Thymus (tissue), 11 donors: ENCODE measurements around the gene FRMD4A. TPM values are rescaled to one million over a fixed set of nuclear protein-coding genes. Genes with fewer than 3 reads are reported as not detected.

Experiments used
- DNase-seq, 9 donors: peaks; one replicate each; pipeline ENCODE4 v3.0.0-alpha.2; 2013; ENCODE audit warnings: low spot score in 9 of 9, low read depth in 6 of 9, missing footprints in 1 of 9
- H3K27ac ChIP-seq, 2 donors: one replicate each; pipeline ENCODE4 v1.5.1; 2013; ENCODE audit warnings: control low read depth in 1 of 2, low read depth in 1 of 2, low read length in 1 of 2, mild to moderate bottlenecking in 1 of 2, moderate library complexity in 1 of 2
- H3K27me3 ChIP-seq, 2 donors: one replicate each; pipeline ENCODE4 v1.5.1; 2013; ENCODE audit warnings: low read length in 1 of 2; ENCODE audit not compliant: control insufficient read depth in 2 of 2, insufficient read depth in 1 of 2
- H3K36me3 ChIP-seq, 2 donors: one replicate each; pipeline ENCODE4 v1.5.1; 2013; ENCODE audit warnings: low read length in 1 of 2, mild to moderate bottlenecking in 1 of 2, moderate library complexity in 1 of 2; ENCODE audit not compliant: control insufficient read depth in 2 of 2, insufficient read depth in 2 of 2
- H3K4me1 ChIP-seq, 2 donors: one replicate each; pipeline ENCODE4 v1.5.1; 2013; ENCODE audit warnings: low read length in 2 of 2; ENCODE audit not compliant: control insufficient read depth in 2 of 2, insufficient read depth in 2 of 2
- H3K4me3 ChIP-seq, 2 donors: one replicate each; pipeline ENCODE4 v1.5.1; 2013; ENCODE audit warnings: low read length in 2 of 2, control low read depth in 1 of 2, mild to moderate bottlenecking in 1 of 2
- H3K9me3 ChIP-seq, 2 donors: one replicate each; pipeline ENCODE4 v1.5.1; 2013; ENCODE audit warnings: low read length in 1 of 2, mild to moderate bottlenecking in 1 of 2; ENCODE audit not compliant: control insufficient read depth in 2 of 2, insufficient read depth in 1 of 2
- WGBS: extraction: QIAGEN DNeasy Blood & Tissue Kit; methylation state at CpG from one replicate; pipeline ENCODE4 v1.1.7; 2013; 5-methylcytosine and 5-hydroxymethylcytosine counted together
- polyA plus RNA-seq: library from polyadenylated mRNA; stranded (reverse); fragments of 200-250 nt; gene quantifications from one replicate; pipeline ENCODE4 v1.2.3, GENCODE V29; 2013
- total RNA-seq: library from RNA; stranded (reverse); fragments of 120-200 nt; gene quantifications from one replicate; pipeline ENCODE4 v1.2.4, GENCODE V29; 2013
- donor health status: healthy.

FRMD4A gene
- total and polyA plus RNA-seq, 2 donors: 13.3 to 16.2 TPM

DNA sequence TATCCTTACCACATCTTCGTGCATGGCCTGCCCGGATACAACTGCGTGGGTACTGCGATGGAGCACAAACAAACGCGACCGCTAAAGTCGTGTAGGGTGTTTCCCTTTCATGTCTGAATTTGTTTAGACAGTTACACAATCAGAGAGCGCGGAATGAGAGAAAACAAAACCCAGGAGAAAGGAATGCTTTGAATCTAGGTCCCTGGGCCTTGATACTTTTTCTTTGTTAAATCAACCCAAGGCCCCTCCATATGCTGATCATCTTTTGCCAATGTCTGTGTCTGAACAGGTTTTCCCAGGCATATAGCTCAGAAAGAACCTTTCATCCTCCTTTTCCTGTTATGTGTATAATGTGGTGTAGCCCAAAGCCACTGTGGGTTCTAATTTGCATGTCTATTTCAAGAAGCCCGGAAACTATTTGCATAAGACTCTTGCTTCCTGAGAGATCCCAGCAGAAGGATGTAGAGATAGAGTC, 145.8 kb downstream of the FRMD4A start:
- WGBS: 76% methylated on average over 11 of the region's 11 CpGs
- Histone ChIP-seq H3K4me1 (peaks cover 4 to 14% of the 10 kb centered on the region in 2 donors), H3K9me3 (no peaks in the 10 kb centered on the region), H3K36me3 (no peaks in the 10 kb centered on the region), H3K27ac (peak overlapping the region; percentile 53 to 71), H3K4me3 (no peak overlapping the region), H3K27me3 (peaks cover 4 to 36% of the 10 kb centered on the region in 2 donors)
- peak; percentile 40 to 88 (median 52) for DNase-seq

DNA sequence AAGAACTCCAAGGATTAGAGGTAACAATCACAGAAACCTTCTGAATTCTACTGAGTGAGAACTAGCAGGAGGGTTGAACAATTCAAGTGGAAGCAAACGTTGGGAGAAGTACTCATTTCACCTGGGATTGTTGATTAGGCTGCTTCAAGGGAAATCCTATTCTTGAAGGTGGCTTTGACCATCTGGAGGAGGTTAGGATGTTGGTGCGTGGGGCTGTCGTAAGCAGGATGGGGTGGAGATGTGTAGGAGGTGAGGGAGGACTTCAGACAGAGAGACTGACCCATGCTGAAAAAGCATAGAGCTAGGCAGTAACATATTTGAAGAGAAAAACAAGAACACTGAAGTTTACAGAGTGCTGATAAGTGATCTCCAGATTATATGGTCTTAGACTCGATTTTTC, 147.9 kb downstream of the FRMD4A start:
- H3K9me3 ChIP-seq: no peaks in the 10 kb centered on the region
- H3K27me3 ChIP-seq: peaks cover 4 to 43% of the 10 kb centered on the region in 2 donors
- no peak overlapping the region for H3K4me3 ChIP-seq
- no peak for DNase-seq
- peaks cover 4 to 14% of the 10 kb centered on the region in 2 donors for H3K4me1 ChIP-seq
- H3K27ac ChIP-seq: no peak overlapping the region
- WGBS: 90% methylated on average over 4 of the region's 4 CpGs
- H3K36me3 ChIP-seq: no peaks in the 10 kb centered on the region

DNA sequence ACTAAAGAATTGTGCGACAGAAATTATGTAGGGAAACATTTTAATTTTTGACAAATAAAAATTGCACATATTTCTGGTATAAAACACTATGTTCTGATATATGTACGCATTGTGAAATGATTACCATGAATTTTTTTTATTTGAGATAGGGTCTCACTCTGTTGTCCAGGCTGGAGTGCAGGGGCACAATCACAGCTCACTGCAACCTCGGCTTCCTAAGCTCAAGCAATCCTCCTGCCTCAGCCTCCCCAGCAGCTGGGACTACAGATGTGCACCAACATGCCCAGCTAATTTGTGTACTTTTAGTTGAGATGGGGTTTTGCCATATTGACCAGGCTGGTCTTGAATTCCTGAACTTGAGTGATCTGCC, 149.2 kb downstream of the FRMD4A start:
- Histone ChIP-seq H3K36me3 (no peaks in the 10 kb centered on the region), H3K27ac (no peak overlapping the region), H3K9me3 (no peaks in the 10 kb centered on the region), H3K4me1 (peaks cover 4 to 14% of the 10 kb centered on the region in 2 donors), H3K27me3 (peaks cover 4 to 41% of the 10 kb centered on the region in 2 donors), H3K4me3 (no peak overlapping the region)
- DNase-seq: no peak
- 71% methylated on average over 3 of the region's 3 CpGs for WGBS

DNA sequence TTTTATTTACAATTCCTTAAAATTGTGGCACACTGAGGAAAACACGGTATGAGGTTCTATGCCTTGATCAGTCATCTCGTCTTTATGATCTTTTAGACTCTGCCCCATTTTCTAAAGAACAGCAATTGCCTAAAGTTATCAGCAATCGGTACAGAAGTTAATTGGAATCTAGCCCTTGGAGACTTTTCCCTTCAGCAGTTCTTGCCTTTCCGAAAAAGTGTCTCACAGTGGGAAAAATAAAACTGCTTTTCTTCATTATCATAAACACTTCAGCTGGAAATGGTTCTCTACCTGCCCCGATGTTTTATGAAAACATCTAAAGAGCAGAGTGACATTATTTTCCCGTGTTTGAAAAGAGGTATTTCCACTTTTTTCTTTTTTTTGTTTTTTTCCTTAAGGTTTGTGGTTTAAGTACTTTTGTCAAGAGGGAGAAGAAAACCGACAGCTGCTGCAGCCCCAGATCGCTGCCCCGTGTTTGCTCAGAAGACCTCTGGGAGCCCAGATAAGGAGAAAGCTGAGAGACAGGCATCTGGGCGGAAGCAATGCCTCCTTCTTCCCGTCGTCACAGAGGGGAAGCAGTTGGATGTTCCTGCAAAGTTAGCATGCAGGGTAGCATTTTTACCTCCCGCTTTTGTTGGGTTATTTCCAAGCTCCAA, 149.7 kb downstream of the FRMD4A start:
- no peak overlapping the region for H3K4me3 ChIP-seq
- H3K27me3 ChIP-seq: peaks cover 4 to 41% of the 10 kb centered on the region in 2 donors
- H3K4me1 ChIP-seq: peaks cover 4 to 14% of the 10 kb centered on the region in 2 donors
- no peak overlapping the region for H3K27ac ChIP-seq
- WGBS: 25% methylated on average over 13 of the region's 13 CpGs
- no peaks in the 10 kb centered on the region for H3K36me3 ChIP-seq
- no peak for DNase-seq
- H3K9me3 ChIP-seq: no peaks in the 10 kb centered on the region

DNA sequence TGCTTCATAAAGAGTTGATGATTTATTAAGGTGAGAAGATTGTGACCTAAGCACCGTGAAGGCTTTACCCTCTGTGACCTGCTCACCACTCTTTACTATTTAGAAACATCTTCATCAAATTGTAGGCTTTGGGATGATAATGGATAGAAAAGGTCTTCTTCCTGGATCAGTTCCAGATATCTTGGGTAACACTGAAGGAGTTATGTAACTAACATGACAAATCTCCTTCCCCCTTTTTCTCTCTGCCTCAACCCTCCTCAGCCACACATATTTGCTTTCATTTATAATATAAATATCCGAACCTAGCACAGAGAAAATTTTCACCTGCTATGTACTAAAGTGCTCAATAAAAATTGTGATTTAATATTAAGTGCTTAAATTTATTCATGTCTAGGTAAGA, 151.5 kb downstream of the FRMD4A start:
- Histone ChIP-seq H3K27ac (no peak overlapping the region), H3K27me3 (peaks cover 4 to 57% of the 10 kb centered on the region in 2 donors)
- 67% methylated on average over 2 of the region's 2 CpGs for WGBS

DNA sequence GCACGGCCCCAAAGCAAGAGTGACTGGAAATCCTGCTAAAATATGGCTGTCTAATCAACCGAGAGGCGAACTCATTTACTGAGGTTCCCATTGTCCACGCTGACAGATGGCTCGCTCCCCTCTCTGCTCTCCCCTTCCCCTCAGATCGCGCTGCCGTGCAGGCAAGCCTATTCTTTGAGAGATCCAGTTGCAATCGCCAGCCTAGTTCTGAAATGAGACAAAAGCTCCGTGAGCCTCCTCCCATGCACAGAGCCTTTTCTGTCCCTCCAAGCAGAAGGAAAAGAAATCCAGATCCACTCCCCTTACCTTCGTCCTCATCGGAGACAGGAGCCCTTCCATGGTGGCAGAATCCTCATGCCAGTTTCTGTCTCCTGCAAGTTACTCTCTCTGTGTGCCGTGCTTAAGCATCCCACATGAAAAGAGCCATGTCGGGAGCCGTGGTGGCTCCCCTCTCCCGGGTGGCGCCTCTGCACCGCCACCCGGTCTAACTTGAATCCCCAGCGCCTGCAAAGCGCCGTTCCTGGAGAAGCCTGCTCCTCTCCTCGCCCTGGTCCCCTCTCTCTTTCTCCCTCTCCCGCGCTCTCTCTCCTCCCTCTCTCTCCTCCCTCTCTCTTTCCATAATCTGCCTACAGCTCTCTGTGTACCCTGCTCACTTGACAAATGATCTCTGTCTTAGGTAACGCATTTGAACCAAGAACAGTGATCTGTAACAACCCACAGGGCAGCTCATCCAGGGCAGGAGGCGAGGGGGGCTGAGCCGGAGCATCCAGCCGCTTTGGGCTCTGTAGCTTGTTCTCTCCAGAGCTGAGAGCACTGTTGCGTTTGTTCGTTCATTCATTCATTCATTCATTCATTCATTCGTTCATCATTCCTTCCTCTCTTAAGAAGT, 156.8 kb downstream of the FRMD4A start:
- no peaks in the 10 kb centered on the region for H3K4me1 ChIP-seq
- H3K27me3 ChIP-seq: peaks cover 3 to 43% of the 10 kb centered on the region in 2 donors
- 5% methylated on average over 32 of the region's 32 CpGs for WGBS
- H3K9me3 ChIP-seq: no peaks in the 10 kb centered on the region
- peak overlapping the region; percentile 23 to 28 for H3K4me3 ChIP-seq
- peak in 1 of 9 donors; percentile 18 for DNase-seq
- peak overlapping the region in 1 of 2 donors; percentile 61 for H3K27ac ChIP-seq
- no peaks in the 10 kb centered on the region for H3K36me3 ChIP-seq

More for the DNA sequence above, 151.5 kb downstream of the FRMD4A start:
- Histone ChIP-seq H3K4me1 (no peaks in the 10 kb centered on the region), H3K4me3 (no peak overlapping the region), H3K36me3 (no peaks in the 10 kb centered on the region), H3K9me3 (no peaks in the 10 kb centered on the region)
- DNase-seq: no peak

DNA sequence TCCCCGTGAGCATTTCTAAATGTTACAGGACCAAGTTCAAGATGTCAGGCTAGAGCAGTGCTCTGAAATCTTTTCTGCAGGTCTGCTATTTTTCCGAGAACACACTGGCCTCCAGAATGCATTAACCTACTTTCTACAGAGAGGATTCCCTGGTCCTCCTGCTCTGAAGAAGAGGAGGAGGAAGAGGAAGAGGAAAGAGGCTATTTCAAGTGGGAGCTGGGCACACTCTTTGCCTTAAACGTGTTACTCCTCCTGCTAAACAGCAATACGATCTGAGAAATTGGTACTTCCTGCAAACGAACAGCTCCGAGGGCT, 157.4 kb downstream of the FRMD4A start:
- Histone ChIP-seq H3K9me3 (no peaks in the 10 kb centered on the region), H3K27ac (peak overlapping the region in 1 of 2 donors; percentile 61), H3K36me3 (no peaks in the 10 kb centered on the region), H3K4me3 (peak overlapping the region; percentile 23 to 28), H3K4me1 (no peaks in the 10 kb centered on the region), H3K27me3 (peaks cover 3 to 41% of the 10 kb centered on the region in 2 donors)
- DNase-seq: peak in 2 of 9 donors; percentile 7 to 22
- WGBS: 3% methylated on average over 6 of the region's 6 CpGs

DNA sequence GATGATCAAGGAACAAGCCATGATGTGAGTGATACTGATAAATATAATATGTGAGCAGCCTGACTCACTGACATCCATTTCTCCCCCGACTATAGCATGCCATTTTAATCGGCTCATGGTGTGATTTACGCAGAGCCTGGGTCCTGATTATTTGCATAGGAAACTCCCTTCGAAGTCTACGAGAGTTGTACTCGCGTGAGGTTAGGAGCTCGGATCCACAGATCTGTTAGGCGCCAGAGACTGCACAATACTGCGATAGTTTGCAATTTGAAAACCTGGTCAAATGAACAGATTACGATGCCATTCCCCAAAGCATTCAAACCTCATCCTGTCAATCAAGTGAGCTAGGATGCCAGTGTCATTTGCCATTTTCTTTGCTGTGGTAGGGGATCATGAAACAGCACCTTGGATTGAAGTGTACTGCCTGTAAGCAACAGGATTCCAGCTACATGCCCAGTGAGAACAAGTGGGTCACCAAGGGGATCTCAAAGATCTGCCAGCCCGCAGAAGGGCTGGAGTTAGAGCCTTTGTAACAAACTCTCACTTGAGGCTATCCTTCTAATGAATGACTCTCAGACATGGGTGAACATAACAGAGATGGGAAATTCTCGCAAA, 158.3 kb downstream of the FRMD4A start:
- Histone ChIP-seq H3K27me3 (peaks cover 3 to 41% of the 10 kb centered on the region in 2 donors), H3K9me3 (no peaks in the 10 kb centered on the region), H3K36me3 (no peaks in the 10 kb centered on the region), H3K4me1 (no peaks in the 10 kb centered on the region), H3K27ac (no peak overlapping the region), H3K4me3 (no peak overlapping the region)
- 95% methylated on average over 13 of the region's 13 CpGs for WGBS
- DNase-seq: no peak

DNA sequence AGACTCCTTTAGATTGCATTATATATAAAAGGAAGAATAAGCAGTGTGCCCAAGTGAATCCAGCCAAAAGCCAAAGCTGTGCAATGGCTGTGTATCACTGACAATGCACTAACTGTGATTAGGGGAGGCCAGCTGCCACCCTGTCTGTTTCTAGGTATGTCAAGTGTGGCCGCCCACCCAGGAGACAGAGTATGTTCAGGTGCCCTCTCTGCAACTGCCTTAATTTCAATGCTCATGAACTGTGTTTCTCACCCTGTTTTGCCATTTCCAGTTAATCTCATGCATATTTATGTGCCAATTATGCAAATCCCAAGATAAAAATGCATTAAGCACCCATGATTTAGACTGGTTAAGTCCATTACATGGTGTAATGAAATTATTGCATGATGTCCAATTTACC, 159.4 kb downstream of the FRMD4A start:
- Histone ChIP-seq H3K4me1 (no peaks in the 10 kb centered on the region), H3K4me3 (no peak overlapping the region), H3K27ac (no peak overlapping the region), H3K27me3 (peaks cover 3 to 41% of the 10 kb centered on the region in 2 donors), H3K9me3 (no peaks in the 10 kb centered on the region), H3K36me3 (no peaks in the 10 kb centered on the region)
- 100% methylated on average over 1 of the region's 1 CpG for WGBS
- no peak for DNase-seq
